Measurements from ENCODE around the gene UTP25.

Gene UTP25

GRCh38 chr1:209876078-209876800 lies 48.5 kb downstream of the UTP25 start:
- TF ChIP-seq, protein P1, sequence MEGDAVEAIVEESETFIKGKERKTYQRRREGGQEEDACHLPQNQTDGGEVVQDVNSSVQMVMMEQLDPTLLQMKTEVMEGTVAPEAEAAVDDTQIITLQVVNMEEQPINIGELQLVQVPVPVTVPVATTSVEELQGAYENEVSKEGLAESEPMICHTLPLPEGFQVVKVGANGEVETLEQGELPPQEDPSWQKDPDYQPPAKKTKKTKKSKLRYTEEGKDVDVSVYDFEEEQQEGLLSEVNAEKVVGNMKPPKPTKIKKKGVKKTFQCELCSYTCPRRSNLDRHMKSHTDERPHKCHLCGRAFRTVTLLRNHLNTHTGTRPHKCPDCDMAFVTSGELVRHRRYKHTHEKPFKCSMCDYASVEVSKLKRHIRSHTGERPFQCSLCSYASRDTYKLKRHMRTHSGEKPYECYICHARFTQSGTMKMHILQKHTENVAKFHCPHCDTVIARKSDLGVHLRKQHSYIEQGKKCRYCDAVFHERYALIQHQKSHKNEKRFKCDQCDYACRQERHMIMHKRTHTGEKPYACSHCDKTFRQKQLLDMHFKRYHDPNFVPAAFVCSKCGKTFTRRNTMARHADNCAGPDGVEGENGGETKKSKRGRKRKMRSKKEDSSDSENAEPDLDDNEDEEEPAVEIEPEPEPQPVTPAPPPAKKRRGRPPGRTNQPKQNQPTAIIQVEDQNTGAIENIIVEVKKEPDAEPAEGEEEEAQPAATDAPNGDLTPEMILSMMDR (IDR thresholded peaks at IDR 0.05; ENCODE audit: low read depth, low read length) = no peak
- DNase-seq (ENCODE audit: low read depth, low spot score) = peak; percentile 64
- no peak overlapping the region for H3K4me3 ChIP-seq (ENCODE audit: low read depth, low read length)
- in situ Hi-C loops (cut with HindIII; ENCODE audit: low sequenced_read_pairs) = no loop called here

DNA sequence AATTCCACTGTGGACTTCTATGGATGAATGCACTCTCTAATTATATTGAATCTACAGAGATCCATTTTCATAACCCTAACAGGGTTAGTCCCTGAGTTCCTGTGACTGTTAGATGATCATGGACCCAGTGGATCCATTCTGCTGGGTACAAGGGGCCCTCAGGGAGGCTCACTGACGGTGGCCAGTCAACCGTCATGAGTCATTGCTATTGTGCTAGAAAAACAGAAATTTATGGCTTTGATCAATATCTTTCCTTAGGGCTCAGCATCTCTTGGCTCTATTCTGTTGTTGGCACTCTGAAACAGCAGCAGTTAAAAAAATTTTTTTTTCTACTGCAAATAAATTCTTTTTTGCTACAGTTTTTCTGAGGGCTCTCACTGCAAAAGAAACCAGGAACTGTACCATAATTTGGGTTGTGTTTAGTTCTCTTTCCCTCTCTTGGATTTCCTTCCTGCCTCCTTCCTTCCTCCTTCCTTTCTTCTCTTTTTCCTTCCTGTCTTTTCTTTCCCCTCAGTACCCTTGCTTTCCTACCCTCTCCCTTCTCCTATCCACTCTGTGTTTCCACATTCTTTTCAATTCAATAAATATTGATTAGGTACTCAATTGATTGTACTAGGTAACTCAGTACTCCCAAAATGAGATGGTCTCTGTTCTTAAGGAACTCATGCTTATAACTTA lies 49.5 kb downstream of the UTP25 start:
- DNase-seq (ENCODE audit: low read depth, low spot score) = no peak
- in situ Hi-C loops (cut with HindIII; ENCODE audit: low sequenced_read_pairs) = no loop called here
- H3K4me3 ChIP-seq (ENCODE audit: low read depth, low read length) = no peak overlapping the region
- TF ChIP-seq, protein P1 (IDR thresholded peaks at IDR 0.05; ENCODE audit: low read depth, low read length) = no peak

DNA sequence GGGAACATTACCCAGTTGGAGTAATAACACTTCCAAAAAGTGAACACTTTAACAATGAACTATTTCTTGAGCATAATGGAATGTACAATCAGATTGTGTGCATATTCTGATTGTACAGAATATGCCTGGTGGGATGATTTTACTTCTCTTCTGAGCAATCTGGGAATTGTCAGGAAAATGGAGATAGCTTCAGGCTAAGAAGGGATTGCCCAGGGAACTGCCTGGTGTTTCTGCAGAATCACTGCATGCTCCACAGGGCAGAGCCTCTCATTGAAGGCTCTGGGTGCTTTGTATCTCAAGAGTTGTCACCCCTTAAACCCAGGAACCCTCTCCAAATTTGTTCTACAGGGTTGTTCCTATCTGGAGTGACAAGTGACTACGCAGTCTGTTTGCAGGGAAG lies 51.2 kb downstream of the UTP25 start:
- DNase-seq (ENCODE audit: low read depth, low spot score) = no peak
- TF ChIP-seq, protein P1 (IDR thresholded peaks at IDR 0.05; ENCODE audit: low read depth, low read length) = no peak
- H3K4me3 ChIP-seq (ENCODE audit: low read depth, low read length) = no peak overlapping the region
- in situ Hi-C loops (cut with HindIII; ENCODE audit: low sequenced_read_pairs) = no loop called here

DNA sequence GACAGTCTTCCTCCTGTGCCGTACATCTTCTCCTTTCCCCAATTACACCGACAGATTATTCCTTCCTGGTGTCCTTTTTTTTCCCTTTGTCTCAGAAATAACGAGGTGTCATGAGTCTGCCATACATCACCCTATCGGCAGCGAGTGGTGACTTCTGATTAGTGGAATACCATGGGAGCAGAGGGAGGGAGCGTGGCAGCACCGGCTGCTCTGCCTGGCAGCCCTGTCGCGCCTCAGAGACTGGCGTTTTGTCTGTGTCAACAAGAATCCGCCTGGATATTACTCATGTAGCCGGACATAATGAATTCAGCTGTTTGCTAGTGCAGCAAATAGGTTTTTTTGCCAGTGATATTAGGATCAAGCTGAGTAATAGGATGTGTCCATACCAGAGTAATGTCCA lies 51.8 kb downstream of the UTP25 start:
- no peak overlapping the region for H3K4me3 ChIP-seq (ENCODE audit: low read depth, low read length)
- peak; percentile 33 for DNase-seq (ENCODE audit: low read depth, low spot score)
- TF ChIP-seq, protein P1 (IDR thresholded peaks at IDR 0.05; ENCODE audit: low read depth, low read length) = no peak
- in situ Hi-C loops (cut with HindIII; ENCODE audit: low sequenced_read_pairs) = no loop called here

DNA sequence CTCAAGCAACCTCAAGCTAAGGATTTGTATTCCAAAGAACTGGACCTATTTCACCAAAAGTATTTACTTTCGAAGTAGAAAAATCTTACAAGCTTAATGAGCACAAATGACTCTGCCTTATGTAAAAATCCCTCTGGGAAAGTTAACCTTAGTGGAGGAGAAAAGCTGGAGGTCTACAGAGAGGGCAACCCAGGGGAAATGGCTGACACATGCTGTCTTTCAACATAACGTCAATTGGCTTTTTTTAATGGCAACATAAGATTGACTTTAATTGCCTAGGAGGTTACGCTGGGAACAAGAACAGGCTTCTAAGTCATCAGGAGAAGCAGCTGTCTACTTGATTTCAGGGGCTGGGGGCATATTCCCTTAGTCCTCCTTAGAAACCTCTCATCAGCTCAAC lies 52.3 kb downstream of the UTP25 start:
- no peak overlapping the region for H3K4me3 ChIP-seq (ENCODE audit: low read depth, low read length)
- in situ Hi-C loops (cut with HindIII; ENCODE audit: low sequenced_read_pairs) = no loop called here
- TF ChIP-seq, protein P1 (IDR thresholded peaks at IDR 0.05; ENCODE audit: low read depth, low read length) = no peak
- DNase-seq (ENCODE audit: low read depth, low spot score) = no peak

- DNase-seq (ENCODE audit: low read depth, low spot score) = no peak
- in situ Hi-C loops (cut with HindIII; ENCODE audit: low sequenced_read_pairs) = no loop called here
- TF ChIP-seq, protein P1 (IDR thresholded peaks at IDR 0.05; ENCODE audit: low read depth, low read length) = no peak
- H3K4me3 ChIP-seq (ENCODE audit: low read depth, low read length) = no peak overlapping the region
Observed at GRCh38 chr1:209881619-209882018, 53.8 kb downstream of the UTP25 start.
